Vagina (tissue), 2 donors: ENCODE measurements around the gene SLFN14. TPM values are rescaled to one million over a fixed set of nuclear protein-coding genes. Genes with fewer than 3 reads are reported as not detected.
A peak's percentile ranks its signal among the peaks of the same experiment; 100 is the strongest.
"Not testable (repeated sequence)": the region's sequence is repeated elsewhere in the genome, so short reads cannot be mapped to it uniquely, and the experiment has no call there.

Experiments used
- DNase-seq, 2 donors: peaks; one replicate each; pipeline ENCODE4 v3.0.0-alpha.2; 2017; ENCODE audit errors: extremely low spot score in 2 of 2
- H3K27ac ChIP-seq: fragments of 200-600 bp; sonication (generic); one replicate; pipeline ENCODE4 v1.5.1; 2019
- H3K27me3 ChIP-seq: fragments of 200-600 bp; sonication (generic); one replicate; pipeline ENCODE4 v1.5.1; 2019
- H3K36me3 ChIP-seq, 2 donors: fragments of 200-600 bp; sonication (generic); one replicate each; pipeline ENCODE4 v1.5.1; 2017 to 2019
- H3K4me1 ChIP-seq: fragments of 200-600 bp; sonication (generic); one replicate; pipeline ENCODE4 v1.5.1; 2019
- H3K4me3 ChIP-seq, 2 donors: fragments of 200-600 bp; sonication (generic); 1 replicate in 1 of 2; 2 replicates in 1 of 2; pipeline ENCODE4 v1.5.1; 2016 to 2019
- H3K9me3 ChIP-seq: fragments of 200-600 bp; sonication (generic); one replicate; pipeline ENCODE4 v1.5.1; 2019
- CTCF ChIP-seq, 3 experiments: fragments of 450-650 bp in 2 of 3; fragments of 200-600 bp in 1 of 3; sonication (generic) in 1 of 3; IDR thresholded peaks; one replicate each; pipeline ENCODE4 v1.5.1; 2017 to 2019; ENCODE audit warnings: antibody characterized with exemption in 3 of 3, mild to moderate bottlenecking in 2 of 3, moderate library complexity in 2 of 3
- POLR2A ChIP-seq, 2 donors: fragments of 450-650 bp; IDR thresholded peaks; one replicate each; pipeline ENCODE4 v1.6.1; 2017; ENCODE audit warnings: antibody characterized with exemption in 2 of 2, mild to moderate bottlenecking in 2 of 2, moderate library complexity in 2 of 2
- POLR2AphosphoS5 ChIP-seq, 2 donors: sonication (generic); formaldehyde crosslinking; IDR thresholded peaks; one replicate each; pipeline ENCODE4 v1.9.0; 2017; ENCODE audit warnings: antibody characterized with exemption in 2 of 2, mild to moderate bottlenecking in 2 of 2, low read depth in 1 of 2; ENCODE audit not compliant: insufficient read depth in 1 of 2
- intact Hi-C: fragments of 100-400 bp; cut with DNase I; formaldehyde crosslinking; loops from one replicate; pipeline ENCODE4 v1.15.1; 2023
- total RNA-seq: library from RNA; depleted of rRNA; stranded (reverse); fragments of >200 nt; gene quantifications from one replicate; pipeline ENCODE4 v1.2.3, GENCODE V29; 2016

The SLFN14 gene
- total RNA-seq, 1 donor from 2014 or later: not detected

DNA sequence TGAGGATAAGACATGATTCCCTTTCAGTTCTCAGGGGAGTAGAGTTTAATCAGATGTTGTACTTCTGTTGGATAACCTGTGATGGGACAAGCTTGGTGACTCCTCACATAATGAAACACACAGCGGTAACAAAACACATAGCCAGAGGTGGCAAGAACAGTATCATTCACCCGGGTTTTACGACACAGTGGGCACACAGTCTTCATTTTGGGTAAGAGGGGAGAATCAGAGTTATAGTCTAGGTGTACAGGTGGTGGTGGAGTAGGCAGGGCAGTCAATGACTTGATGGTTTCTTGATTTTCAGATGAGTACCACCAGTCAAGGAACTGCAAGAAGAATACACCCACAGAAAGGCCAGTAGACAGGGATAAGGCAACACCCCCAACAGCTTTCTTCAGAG is 15.1 kb upstream of the SLFN14 start:
- Histone ChIP-seq H3K4me3 (no peak overlapping the region), H3K4me1 (peaks cover 16% of the 10 kb centered on the region), H3K27ac (no peak overlapping the region), H3K27me3 (no peaks in the 10 kb centered on the region), H3K9me3 (no peaks in the 10 kb centered on the region), H3K36me3 (no peaks in the 10 kb centered on the region)
- intact Hi-C loops: no loop called here
- no peak for DNase-seq
- no peak for TF ChIP-seq POLR2A (IDR thresholded peaks at IDR 0.05)
- TF ChIP-seq POLR2AphosphoS5 (IDR thresholded peaks at IDR 0.05; ENCODE audit: insufficient read depth in 1 of 2, low read depth in 1 of 2): no peak
- no peak for TF ChIP-seq CTCF (IDR thresholded peaks at IDR 0.05)

GRCh38 chr17:35569405-35569804 is 8.8 kb upstream of the SLFN14 start:
- Histone ChIP-seq H3K4me1 (peaks cover 24% of the 10 kb centered on the region), H3K4me3 (no peak overlapping the region), H3K27ac (no peak overlapping the region), H3K36me3 (no peaks in the 10 kb centered on the region), H3K27me3 (no peaks in the 10 kb centered on the region), H3K9me3 (no peaks in the 10 kb centered on the region)
- intact Hi-C loops: no loop called here
- no peak for DNase-seq
- TF ChIP-seq POLR2AphosphoS5 (IDR thresholded peaks at IDR 0.05; ENCODE audit: insufficient read depth in 1 of 2, low read depth in 1 of 2): no peak
- TF ChIP-seq POLR2A (IDR thresholded peaks at IDR 0.05): no peak
- TF ChIP-seq CTCF (IDR thresholded peaks at IDR 0.05): no peak

- Histone ChIP-seq H3K36me3 (no peaks in the 10 kb centered on the region), H3K4me3 (peak overlapping the region; percentile 64 to 83), H3K4me1 (peaks cover 24% of the 10 kb centered on the region), H3K27ac (peak overlapping the region; percentile 42), H3K27me3 (no peaks in the 10 kb centered on the region), H3K9me3 (no peaks in the 10 kb centered on the region)
- intact Hi-C loops: no loop called here
- no peak for TF ChIP-seq POLR2A (IDR thresholded peaks at IDR 0.05)
- TF ChIP-seq CTCF (IDR thresholded peaks at IDR 0.05): no peak
- TF ChIP-seq POLR2AphosphoS5 (IDR thresholded peaks at IDR 0.05; ENCODE audit: insufficient read depth in 1 of 2, low read depth in 1 of 2): no peak
- no peak for DNase-seq
Measured at GRCh38 chr17:35568561-35568960, 7.9 kb upstream of the SLFN14 start.

- no peaks in the 10 kb centered on the region for H3K27me3 ChIP-seq
- H3K36me3 ChIP-seq: no peaks in the 10 kb centered on the region
- TF ChIP-seq POLR2A (IDR thresholded peaks at IDR 0.05): no peak
- DNase-seq: no peak
- H3K9me3 ChIP-seq: no peaks in the 10 kb centered on the region
- peak overlapping the region; percentile 64 to 83 for H3K4me3 ChIP-seq
- intact Hi-C loops: no loop called here
- peaks cover 24% of the 10 kb centered on the region for H3K4me1 ChIP-seq
- no peak overlapping the region for H3K27ac ChIP-seq
Measured at GRCh38 chr17:35566968-35567367, 6.3 kb upstream of the SLFN14 start.

- DNase-seq, H3K9me3 ChIP-seq, H3K4me1 ChIP-seq, intact Hi-C loops, H3K4me3 ChIP-seq, H3K27ac ChIP-seq, H3K27me3 ChIP-seq, H3K36me3 ChIP-seq: not testable (repeated sequence)
Measured at GRCh38 chr17:35563181-35563580, 2.6 kb upstream of the SLFN14 start.

DNA sequence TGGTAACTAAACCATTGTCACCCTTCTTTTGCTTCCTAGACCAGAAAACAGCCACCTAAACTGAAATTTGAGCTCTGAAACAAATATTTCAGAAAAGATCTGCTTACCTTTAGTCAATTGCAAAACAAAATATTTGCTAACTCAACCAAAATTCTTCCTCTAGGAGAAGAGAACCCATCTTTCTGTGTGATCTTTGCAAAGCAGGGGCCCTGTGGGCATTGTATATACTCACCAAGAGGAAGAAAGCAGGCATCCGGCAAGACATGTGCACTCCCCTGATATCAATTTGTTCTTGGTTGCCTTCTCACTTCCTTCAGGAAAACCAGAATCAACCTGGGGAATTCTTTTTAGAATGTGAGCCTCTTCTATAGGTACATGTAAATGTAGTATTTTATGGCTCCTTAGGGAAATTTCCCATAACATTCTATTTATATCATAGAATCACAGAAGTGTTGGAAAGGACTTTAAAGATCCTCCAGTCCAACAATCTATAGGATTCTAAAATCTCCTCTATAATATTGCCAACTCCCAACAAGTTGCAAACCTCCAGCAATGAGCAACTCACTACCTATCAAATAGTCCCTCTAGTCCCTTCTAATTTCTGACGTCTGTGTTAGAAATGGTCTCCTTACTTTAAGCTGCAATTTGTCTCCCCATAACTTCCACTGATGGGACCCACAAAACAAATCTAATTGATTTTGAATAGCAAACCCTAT is 966 bp downstream of the SLFN14 start:
- intact Hi-C loops: no loop called here

More for the DNA sequence above, 966 bp downstream of the SLFN14 start:
- Histone ChIP-seq H3K27me3 (no peaks in the 10 kb centered on the region), H3K27ac (no peak overlapping the region), H3K9me3 (no peaks in the 10 kb centered on the region), H3K4me3 (no peak overlapping the region), H3K36me3 (no peaks in the 10 kb centered on the region), H3K4me1 (no peaks in the 10 kb centered on the region)
- no peak for DNase-seq
- TF ChIP-seq CTCF (IDR thresholded peaks at IDR 0.05) (no peak), POLR2A (IDR thresholded peaks at IDR 0.05) (no peak), POLR2AphosphoS5 (IDR thresholded peaks at IDR 0.05; ENCODE audit: insufficient read depth in 1 of 2, low read depth in 1 of 2) (no peak)
